Fibroblast of lung (primary cell): ENCODE measurements around the gene CALML4. TPM values are rescaled to one million over a fixed set of nuclear protein-coding genes. Genes with fewer than 3 reads are reported as not detected.

Source experiments
- DNase-seq, 2 donors: peaks; one replicate each; pipeline versions ENCODE4 v3.0.0 to v3.0.0-alpha.2; 2010; ENCODE audit warnings: low read depth in 2 of 2
- H2AFZ ChIP-seq: 2 replicates; pipeline ENCODE4 v1.5.1; 2012; ENCODE audit warnings: low read length, control low read depth, inconsistent platforms
- H3K27ac ChIP-seq: 2 replicates; pipeline ENCODE4 v1.5.1; 2011; ENCODE audit warnings: low read length, control low read depth; ENCODE audit not compliant: insufficient read depth
- H3K27me3 ChIP-seq: 2 replicates; pipeline ENCODE4 v1.5.1; 2011; ENCODE audit warnings: mild to moderate bottlenecking, low read length; ENCODE audit not compliant: control insufficient read depth, insufficient read depth
- H3K36me3 ChIP-seq: 2 replicates; pipeline ENCODE4 v1.5.1; 2011; ENCODE audit warnings: low read length; ENCODE audit not compliant: control insufficient read depth, insufficient read depth
- H3K4me1 ChIP-seq: 2 replicates; pipeline ENCODE4 v1.5.1; 2011; ENCODE audit warnings: low read length; ENCODE audit not compliant: control insufficient read depth, insufficient read depth; ENCODE audit errors: extremely low read depth
- H3K4me2 ChIP-seq: 2 replicates; pipeline ENCODE4 v1.5.1; 2011; ENCODE audit warnings: low read length, control low read depth; ENCODE audit not compliant: insufficient read depth; ENCODE audit errors: extremely low read depth
- H3K4me3 ChIP-seq, 4 experiments: fragments of 200-600 bp in 1 of 4; sonication (generic) in 1 of 4; replicated peaks in 1 of 4; 2 replicates each; pipeline ENCODE4 v1.5.1; 2011 to 2016; ENCODE audit warnings: low read length in 4 of 4, low read depth in 3 of 4, mild to moderate bottlenecking in 3 of 4, control low read depth in 2 of 4, inconsistent platforms in 1 of 4, mixed read lengths in 1 of 4; ENCODE audit not compliant: insufficient read depth in 1 of 4; ENCODE audit errors: control extremely low read depth in 1 of 4
- H3K79me2 ChIP-seq: 2 replicates; pipeline ENCODE4 v1.5.1; 2012; ENCODE audit warnings: mild to moderate bottlenecking, low read length, inconsistent platforms; ENCODE audit not compliant: control insufficient read depth, insufficient read depth
- H3K9ac ChIP-seq: 2 replicates; pipeline ENCODE4 v1.5.1; 2011; ENCODE audit warnings: mild to moderate bottlenecking, low read length, control low read depth; ENCODE audit not compliant: insufficient read depth
- H3K9me3 ChIP-seq: 2 replicates; pipeline ENCODE4 v1.5.1; 2012; ENCODE audit warnings: low read depth, low read length; ENCODE audit not compliant: control insufficient read depth, insufficient read depth
- H4K20me1 ChIP-seq: 2 replicates; pipeline ENCODE4 v1.5.1; 2011; ENCODE audit warnings: low read length; ENCODE audit not compliant: control insufficient read depth, insufficient read depth; ENCODE audit errors: extremely low read depth
- CTCF ChIP-seq, 2 donors: IDR thresholded peaks in 1 of 2; conservative IDR thresholded peaks in 1 of 2; 1 replicate in 1 of 2; 2 replicates in 1 of 2; pipeline ENCODE4 v1.5.1; 2011 to 2012; ENCODE audit warnings: low read length in 2 of 2, control low read depth in 1 of 2, inconsistent platforms in 1 of 2, low read depth in 1 of 2, mild to moderate bottlenecking in 1 of 2
- EZH2 ChIP-seq: IDR thresholded peaks from 2 replicates; pipeline ENCODE4 v1.5.1; 2012; ENCODE audit warnings: low read length, control low read depth, mild to moderate bottlenecking; ENCODE audit errors: missing control alignments
- polyA plus RNA-seq, 2 donors: library from polyadenylated mRNA; depleted of rRNA in 1 of 2; stranded (reverse) in 1 of 2; unstranded in 1 of 2; fragments of >200 nt; gene quantifications; 2 replicates each; pipeline ENCODE4 v1.2.1, GENCODE V29; 2011 to 2012; ENCODE audit warnings: missing spikeins in 1 of 2
- total RNA-seq: library from RNA; depleted of rRNA; stranded (reverse); fragments of >200 nt; gene quantifications from 2 replicates; pipeline ENCODE4 v1.2.1, GENCODE V29; 2014

The CALML4 gene
- total and polyA plus RNA-seq, 2 donors (not counting 1 experiment from before 2014, with no cell fraction given): 1.8 to 2.0 TPM

- peaks cover 3% of the 10 kb centered on the region for H3K36me3 ChIP-seq
- H4K20me1 ChIP-seq: no peaks in the 10 kb centered on the region
- H3K4me3 ChIP-seq: no peak overlapping the region
Measured at GRCh38 chr15:68199340-68199739, 5.8 kb downstream of the CALML4 start.

GRCh38 chr15:68197661-68198437 lies 7.3 kb downstream of the CALML4 start:
- no peak overlapping the region for H3K27ac ChIP-seq
- no peak for TF ChIP-seq EZH2
- H3K36me3 ChIP-seq: peaks cover 3% of the 10 kb centered on the region
- H3K9ac ChIP-seq: no peak overlapping the region
- no peak for DNase-seq
- no peaks in the 10 kb centered on the region for H3K4me1 ChIP-seq
- no peaks in the 10 kb centered on the region for H4K20me1 ChIP-seq
- no peaks in the 10 kb centered on the region for H3K27me3 ChIP-seq
- no peaks in the 10 kb centered on the region for H3K79me2 ChIP-seq
- H3K4me3 ChIP-seq: no peak overlapping the region
- H3K4me2 ChIP-seq: no peak overlapping the region
- no peaks in the 10 kb centered on the region for H3K9me3 ChIP-seq
- no peak overlapping the region for H2AFZ ChIP-seq

More at GRCh38 chr15:68199340-68199739, 5.8 kb downstream of the CALML4 start:
- Histone ChIP-seq H2AFZ (no peak overlapping the region), H3K4me1 (no peaks in the 10 kb centered on the region), H3K9me3 (no peaks in the 10 kb centered on the region), H3K27me3 (no peaks in the 10 kb centered on the region), H3K4me2 (no peak overlapping the region), H3K9ac (no peak overlapping the region), H3K27ac (no peak overlapping the region), H3K79me2 (no peaks in the 10 kb centered on the region)
- DNase-seq: no peak
- no peak for TF ChIP-seq CTCF (conservative IDR thresholded peaks at IDR 0.05 in 1 of 2, IDR thresholded peaks at IDR 0.05 in 1 of 2; ENCODE audit: low read depth in 1 of 2, low read length in 2 of 2)
- no peak for TF ChIP-seq EZH2

- Histone ChIP-seq H3K27ac (no peak overlapping the region), H3K27me3 (no peaks in the 10 kb centered on the region), H4K20me1 (no peaks in the 10 kb centered on the region), H3K36me3 (peaks cover 8% of the 10 kb centered on the region), H3K9me3 (no peaks in the 10 kb centered on the region), H3K79me2 (no peaks in the 10 kb centered on the region), H3K4me3 (no peak overlapping the region), H3K4me1 (no peaks in the 10 kb centered on the region), H3K9ac (no peak overlapping the region), H3K4me2 (no peak overlapping the region), H2AFZ (no peak overlapping the region)
- no peak for DNase-seq
- TF ChIP-seq CTCF (conservative IDR thresholded peaks at IDR 0.05 in 1 of 2, IDR thresholded peaks at IDR 0.05 in 1 of 2; ENCODE audit: low read depth in 1 of 2, low read length in 2 of 2): no peak
- no peak for TF ChIP-seq EZH2
Measured at GRCh38 chr15:68197170-68197492, 8.0 kb downstream of the CALML4 start.
